GM23338 (cell line): ENCODE results near the gene MS4A18. TPM values are rescaled to one million over a fixed set of nuclear protein-coding genes. Genes with fewer than 3 reads are reported as not detected.

ENCODE experiments used
- ATAC-seq: fragments of 200-7000 bp; cut with Tn5 transposase; 3 replicates; pipeline ENCODE4 v1.9.1; 2020
- DNase-seq: peaks from one replicate; pipeline ENCODE4 v3.0.0-alpha.2; 2015; ENCODE audit warnings: low spot score
- H2AFZ ChIP-seq: fragments of 200-600 bp; sonication (generic); 2 replicates; pipeline ENCODE4 v1.8.0; 2016; ENCODE audit warnings: antibody characterized with exemption, mild to moderate bottlenecking, moderate library complexity
- H3F3A ChIP-seq: fragments of 200-600 bp; sonication (generic); replicated peaks from 2 replicates; pipeline ENCODE4 v1.8.0; 2017; ENCODE audit warnings: antibody characterized with exemption, mixed run types, low read depth
- H3K27ac ChIP-seq: fragments of 200-600 bp; sonication (generic); 2 replicates; pipeline ENCODE4 v1.6.1; 2016; ENCODE audit warnings: low read depth
- H3K27me3 ChIP-seq: fragments of 200-600 bp; sonication (generic); 2 replicates; pipeline ENCODE4 v1.8.0; 2016; ENCODE audit warnings: mild to moderate bottlenecking, mixed run types, moderate library complexity; ENCODE audit not compliant: insufficient read depth
- H3K36me3 ChIP-seq: fragments of 200-600 bp; sonication (generic); 2 replicates; pipeline ENCODE4 v1.8.0; 2016; ENCODE audit warnings: mild to moderate bottlenecking; ENCODE audit not compliant: insufficient read depth
- H3K4me1 ChIP-seq: fragments of 200-600 bp; sonication (generic); 2 replicates; pipeline ENCODE4 v1.8.0; 2016; ENCODE audit warnings: mild to moderate bottlenecking, moderate library complexity; ENCODE audit not compliant: insufficient read depth
- H3K4me2 ChIP-seq: fragments of 200-600 bp; sonication (generic); 2 replicates; pipeline ENCODE4 v1.7.1; 2017; ENCODE audit warnings: mixed run types
- H3K4me3 ChIP-seq: fragments of 200-600 bp; sonication (generic); 2 replicates; pipeline ENCODE4 v1.6.1; 2016; ENCODE audit warnings: mixed run types
- H3K79me2 ChIP-seq: fragments of 200-600 bp; sonication (generic); replicated peaks from 2 replicates; pipeline ENCODE4 v1.8.0; 2017; ENCODE audit warnings: mild to moderate bottlenecking; ENCODE audit not compliant: insufficient read depth
- H3K9me2 ChIP-seq: fragments of 200-600 bp; sonication (generic); 2 replicates; pipeline ENCODE4 v1.8.0; 2017; ENCODE audit not compliant: insufficient read depth
- H4K20me1 ChIP-seq: fragments of 200-600 bp; sonication (generic); replicated peaks from 2 replicates; pipeline ENCODE4 v1.8.0; 2017; ENCODE audit warnings: mild to moderate bottlenecking; ENCODE audit not compliant: insufficient read depth
- H3K27ac Mint-ChIP-seq: 2 replicates; pipeline ENCODE4 v1.8.0; 2020; ENCODE audit warnings: inconsistent platforms, mild to moderate bottlenecking, moderate library complexity, mixed read lengths
- H3K27me3 Mint-ChIP-seq: 3 replicates; pipeline ENCODE4 v1.8.0; 2022; ENCODE audit warnings: low read depth, mild to moderate bottlenecking, moderate library complexity, mixed read lengths, inconsistent platforms; ENCODE audit not compliant: insufficient read depth, poor library complexity
- H3K36me3 Mint-ChIP-seq: 3 replicates; pipeline ENCODE4 v1.8.0; 2021; ENCODE audit warnings: low read depth, mild to moderate bottlenecking, inconsistent platforms, moderate library complexity, mixed read lengths
- H3K4me1 Mint-ChIP-seq: 3 replicates; pipeline ENCODE4 v1.8.0; 2020; ENCODE audit warnings: mild to moderate bottlenecking, inconsistent platforms, mixed read lengths
- H3K4me3 Mint-ChIP-seq: 3 replicates; pipeline ENCODE4 v1.8.0; 2021; ENCODE audit warnings: moderate library complexity, mild to moderate bottlenecking, inconsistent platforms, mixed read lengths
- H3K9me3 Mint-ChIP-seq: 3 replicates; pipeline ENCODE4 v1.8.0; 2020; ENCODE audit warnings: moderate library complexity, mild to moderate bottlenecking, inconsistent platforms, mixed read lengths
- CREB1 ChIP-seq: fragments of 250-450 bp; sonication (Bioruptor Pico); IDR thresholded peaks from 2 replicates; pipeline ENCODE4 v1.5.0; 2020; ENCODE audit warnings: low read depth, mild to moderate bottlenecking, moderate library complexity
- CTCF ChIP-seq, 2 experiments: fragments of 200-600 bp in 1 of 2; sonication (generic) in 1 of 2; conservative IDR thresholded peaks; 2 replicates each; pipeline versions ENCODE4 v1.5.1 to v1.6.1; 2016 to 2017; ENCODE audit warnings: antibody characterized with exemption in 2 of 2, low read depth in 2 of 2, mild to moderate bottlenecking in 2 of 2, moderate library complexity in 1 of 2
- EZH2 ChIP-seq: fragments of 200-600 bp; sonication (generic); IDR thresholded peaks from one replicate; pipeline ENCODE4 v1.8.0; 2017; ENCODE audit warnings: antibody characterized with exemption, mild to moderate bottlenecking, low read depth; ENCODE audit not compliant: unreplicated experiment
- JUNB ChIP-seq: IDR thresholded peaks from one replicate; pipeline ENCODE4 v1.6.1; 2016; ENCODE audit warnings: antibody characterized with exemption; ENCODE audit not compliant: unreplicated experiment
- NANOG ChIP-seq: IDR thresholded peaks from 2 replicates; pipeline ENCODE4 v1.6.1; 2016; ENCODE audit warnings: antibody characterized with exemption, borderline replicate concordance
- REST ChIP-seq: IDR thresholded peaks from one replicate; pipeline ENCODE4 v1.6.1; 2018; ENCODE audit warnings: antibody characterized with exemption; ENCODE audit not compliant: unreplicated experiment
- ZNF331 ChIP-seq: fragments of 250-450 bp; sonication (Bioruptor Pico); IDR thresholded peaks from 2 replicates; pipeline ENCODE4 v1.5.0; 2020; ENCODE audit warnings: low read depth, mild to moderate bottlenecking, moderate library complexity
- polyA plus RNA-seq: library from polyadenylated mRNA; unstranded; fragments of >200 nt; fragmentation: Nextera tagmentation; extraction: Ambion mirVana; gene quantifications from 2 replicates; pipeline ENCODE4 v1.2.1, GENCODE V29; 2016
- total RNA-seq: library from RNA; depleted of rRNA; stranded (reverse); fragments of >200 nt; shearing (Covaris generic); gene quantifications from 2 replicates; pipeline ENCODE4 v1.2.3, GENCODE V29; 2014

MS4A18 gene
- total and polyA plus RNA-seq, 2 experiments from 2014 or later, result not detected

GRCh38 chr11:60771879-60772525 is 47.5 kb downstream of the MS4A18 start:
- Mint-ChIP-seq H3K36me3 (no peaks in the 10 kb centered on the region; the same call in 2 of the 3 replicates), H3K27me3 (peaks cover 16% of the 10 kb centered on the region), H3K4me1 (peaks cover 9% of the 10 kb centered on the region; the same call in 2 of the 3 replicates), H3K9me3 (peaks cover 4% of the 10 kb centered on the region), H3K4me3 (no peak overlapping the region), H3K27ac (no peak overlapping the region)
- H3K27me3 ChIP-seq, result peaks cover 12% of the 10 kb centered on the region; the same call in 1 of the 2 replicates
- H3K79me2 ChIP-seq, result no peaks in the 10 kb centered on the region
- H2AFZ ChIP-seq, result no peak overlapping the region
- no peak overlapping the region for H3K4me3 ChIP-seq
- H3K9me2 ChIP-seq, result no peaks in the 10 kb centered on the region; the same call in 1 of the 2 replicates
- TF ChIP-seq CREB1 (CRISPR knock-in tag) (no peak), REST (no peak), JUNB (no peak)
- H3K4me2 ChIP-seq, result no peak overlapping the region
- no peak overlapping the region for H3K27ac ChIP-seq
- no peaks in the 10 kb centered on the region for H3K4me1 ChIP-seq
- H3K36me3 ChIP-seq, result no peaks in the 10 kb centered on the region
- ATAC-seq (no peak), DNase-seq (no peak)
- no peaks in the 10 kb centered on the region for H4K20me1 ChIP-seq
- H3F3A ChIP-seq, result no peaks in the 10 kb centered on the region

GRCh38 chr11:60772666-60773065 is 48.1 kb downstream of the MS4A18 start:
- no peaks in the 10 kb centered on the region; the same call in 1 of the 2 replicates for H3K9me2 ChIP-seq
- H3K27ac ChIP-seq, result no peak overlapping the region
- peaks cover 3% of the 10 kb centered on the region; the same call in 2 of the 3 replicates for H3K9me3 Mint-ChIP-seq
- DNase-seq (no peak), ATAC-seq (no peak)
- TF ChIP-seq ZNF331 (CRISPR knock-in tag) (no peak), EZH2 (no peak)
- H3K4me1 ChIP-seq, result no peaks in the 10 kb centered on the region
- no peaks in the 10 kb centered on the region for H3K36me3 Mint-ChIP-seq
- peaks cover 9% of the 10 kb centered on the region; the same call in 2 of the 3 replicates for H3K4me1 Mint-ChIP-seq
- no peaks in the 10 kb centered on the region for H3K79me2 ChIP-seq
- peaks cover 13% of the 10 kb centered on the region for H3K27me3 Mint-ChIP-seq
- no peak overlapping the region for H3K27ac Mint-ChIP-seq
- no peaks in the 10 kb centered on the region for H3K36me3 ChIP-seq
- no peak overlapping the region for H3K4me3 ChIP-seq
- no peak overlapping the region for H3K4me2 ChIP-seq
- peaks cover 9% of the 10 kb centered on the region; the same call in 1 of the 2 replicates for H3K27me3 ChIP-seq
- H3K4me3 Mint-ChIP-seq, result no peak overlapping the region
- no peak overlapping the region for H2AFZ ChIP-seq
- H3F3A ChIP-seq, result no peaks in the 10 kb centered on the region
- no peaks in the 10 kb centered on the region for H4K20me1 ChIP-seq

GRCh38 chr11:60774726-60775125 is 50.2 kb downstream of the MS4A18 start:
- no peaks in the 10 kb centered on the region for H3K36me3 Mint-ChIP-seq
- ATAC-seq, result no peak
- DNase-seq, result no peak

More at GRCh38 chr11:60774726-60775125, 50.2 kb downstream of the MS4A18 start:
- TF ChIP-seq CREB1 (CRISPR knock-in tag) (no peak), NANOG (no peak), CTCF (conservative IDR thresholded peaks at IDR 0.05; ENCODE audit: low read depth in 2 of 2) (no peak)
- no peaks in the 10 kb centered on the region for H3K9me2 ChIP-seq
- no peaks in the 10 kb centered on the region for H3K36me3 ChIP-seq
- H3F3A ChIP-seq, result no peaks in the 10 kb centered on the region
- H4K20me1 ChIP-seq, result no peaks in the 10 kb centered on the region
- peaks cover 7% of the 10 kb centered on the region for H3K27me3 Mint-ChIP-seq
- H3K27ac ChIP-seq, result no peak overlapping the region
- H3K4me1 Mint-ChIP-seq, result peaks cover 9% of the 10 kb centered on the region; the same call in 2 of the 3 replicates
- H3K27me3 ChIP-seq, result no peaks in the 10 kb centered on the region
- no peaks in the 10 kb centered on the region; the same call in 1 of the 3 replicates for H3K9me3 Mint-ChIP-seq
- no peak overlapping the region for H3K4me2 ChIP-seq
- no peak overlapping the region; the same call in 2 of the 3 replicates for H3K4me3 Mint-ChIP-seq
- no peaks in the 10 kb centered on the region for H3K79me2 ChIP-seq
- H3K27ac Mint-ChIP-seq, result no peak overlapping the region
- no peaks in the 10 kb centered on the region for H3K4me1 ChIP-seq
- H2AFZ ChIP-seq, result no peak overlapping the region
- H3K4me3 ChIP-seq, result no peak overlapping the region
